Thyroid gland (tissue), 4 donors: ENCODE data around the gene RADX.

Experiments
- CTCF ChIP-seq, 6 experiments: fragments of 200-600 bp in 3 of 6; fragments of 450-650 bp in 3 of 6; sonication (generic) in 3 of 6; IDR thresholded peaks; one replicate each; pipeline ENCODE4 v1.5.1; 2016 to 2019; ENCODE audit warnings: antibody characterized with exemption in 6 of 6, mild to moderate bottlenecking in 2 of 6, inconsistent platforms in 1 of 6, moderate library complexity in 1 of 6
- POLR2A ChIP-seq, 2 donors: fragments of 450-650 bp; IDR thresholded peaks; one replicate each; pipeline ENCODE4 v1.6.1; 2017; ENCODE audit warnings: antibody characterized with exemption in 2 of 2, mild to moderate bottlenecking in 2 of 2, moderate library complexity in 1 of 2

DNA sequence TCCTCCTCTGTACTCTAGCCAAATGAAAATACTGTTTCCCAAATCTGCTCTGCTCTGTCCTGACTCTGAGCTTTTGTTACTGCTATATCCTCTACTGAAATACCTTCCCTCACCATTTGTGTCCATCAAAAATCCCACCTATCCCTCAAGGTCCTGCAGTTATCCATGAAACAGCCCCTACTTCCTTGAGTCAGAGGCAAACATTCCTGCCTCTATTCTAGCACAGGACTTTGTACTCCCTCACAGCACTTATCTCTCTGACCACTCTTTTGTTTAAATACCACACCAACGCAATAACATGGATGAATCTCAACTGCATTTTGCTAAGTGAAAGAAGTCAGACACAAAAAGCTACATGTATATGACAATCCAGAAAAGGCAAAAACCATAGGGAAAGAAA lies 104.2 kb downstream of the RADX start:
- TF ChIP-seq POLR2A (IDR thresholded peaks at IDR 0.05) (no peak), CTCF (IDR thresholded peaks at IDR 0.05) (no peak)
